GM18520 (cell line): ENCODE results near the gene CBX1.

Source experiments
- ATAC-seq: cut with Tn5 transposase; IDR thresholded peaks from one replicate; pipeline ENCODE4 v1.9.1; 2021; ENCODE audit not compliant: unreplicated experiment

CBX1 gene

GRCh38 chr17:48101012-48101720 is at the start of gene CBX1:
Gene CBX1 (minus strand): TSS chr17:48101478. CDS start chr17:48077004, 24,474 bp downstream.
- peak; percentile 89 for ATAC-seq

- ATAC-seq, result no peak
These were observed 49.3 kb upstream of the CBX1 start for GRCh38 chr17:48150597-48151001.

DNA sequence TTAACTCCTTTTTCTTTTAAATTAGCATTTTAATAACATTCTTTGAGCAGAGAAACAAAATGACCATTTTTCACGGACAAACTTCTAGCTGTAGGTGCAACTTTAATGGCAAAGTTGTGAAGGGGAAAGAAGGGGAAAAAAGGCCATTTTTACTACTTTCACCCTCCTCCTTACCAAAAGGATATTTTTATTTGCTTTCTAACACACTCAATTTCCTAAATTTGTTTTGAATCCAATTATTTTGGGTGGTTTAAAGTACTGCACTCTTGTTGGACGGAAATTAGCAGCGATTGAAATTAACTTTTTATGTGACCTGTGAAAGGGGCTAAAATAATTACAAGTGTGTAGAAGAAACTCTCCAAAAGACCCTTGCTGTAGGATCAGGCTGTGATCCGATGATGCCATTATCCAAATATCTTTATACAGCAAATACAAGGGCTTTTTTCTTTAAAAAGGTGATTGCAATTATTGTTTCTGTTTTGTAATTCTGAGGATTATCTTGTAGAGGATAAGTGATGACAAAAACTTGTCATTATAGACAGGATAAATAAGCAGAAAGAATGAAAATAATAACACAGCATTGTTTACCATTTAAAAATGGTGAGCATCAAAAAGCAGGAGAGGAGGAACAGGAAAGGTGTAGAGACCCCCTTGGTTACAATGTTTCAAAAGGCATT is 48.6 kb upstream of the CBX1 start:
- no peak for ATAC-seq

GRCh38 chr17:48148854-48149786 is 47.8 kb upstream of the CBX1 start:
- ATAC-seq, result no peak

DNA sequence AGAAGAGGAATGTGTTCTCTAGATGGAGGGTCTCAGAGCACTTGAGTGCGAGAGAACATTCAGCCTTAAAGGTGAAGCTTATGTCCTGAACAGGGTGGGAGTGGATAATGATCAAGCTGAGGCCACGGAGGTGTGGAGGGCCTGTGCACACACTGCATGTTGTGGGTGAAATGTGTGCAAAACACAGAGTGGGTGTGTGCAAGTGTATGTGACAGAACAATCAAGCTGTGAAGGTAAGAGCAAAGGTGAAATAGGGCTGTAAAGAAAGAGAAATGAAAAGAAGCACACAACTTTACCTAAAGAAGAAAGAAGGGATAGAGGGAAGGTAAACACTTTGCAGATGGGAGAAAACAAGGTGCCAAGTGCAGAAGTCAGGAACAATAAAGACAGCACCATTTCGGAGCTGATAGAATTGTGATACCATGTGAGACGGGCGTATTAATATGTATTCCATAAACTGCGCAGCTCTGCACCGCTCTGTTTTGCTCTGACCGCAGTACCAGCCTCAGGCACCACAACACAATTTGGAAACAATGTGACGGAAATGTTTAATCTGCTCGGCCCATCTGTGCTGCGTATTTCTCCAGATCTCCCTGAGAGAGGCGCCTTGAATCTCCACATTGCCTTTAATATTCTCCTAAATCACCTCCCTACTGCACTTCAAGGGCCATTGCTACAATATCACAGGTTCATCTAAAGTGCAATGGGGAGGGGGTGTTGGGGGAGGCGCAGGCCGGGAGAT is 46.9 kb upstream of the CBX1 start:
- ATAC-seq, result no peak

DNA sequence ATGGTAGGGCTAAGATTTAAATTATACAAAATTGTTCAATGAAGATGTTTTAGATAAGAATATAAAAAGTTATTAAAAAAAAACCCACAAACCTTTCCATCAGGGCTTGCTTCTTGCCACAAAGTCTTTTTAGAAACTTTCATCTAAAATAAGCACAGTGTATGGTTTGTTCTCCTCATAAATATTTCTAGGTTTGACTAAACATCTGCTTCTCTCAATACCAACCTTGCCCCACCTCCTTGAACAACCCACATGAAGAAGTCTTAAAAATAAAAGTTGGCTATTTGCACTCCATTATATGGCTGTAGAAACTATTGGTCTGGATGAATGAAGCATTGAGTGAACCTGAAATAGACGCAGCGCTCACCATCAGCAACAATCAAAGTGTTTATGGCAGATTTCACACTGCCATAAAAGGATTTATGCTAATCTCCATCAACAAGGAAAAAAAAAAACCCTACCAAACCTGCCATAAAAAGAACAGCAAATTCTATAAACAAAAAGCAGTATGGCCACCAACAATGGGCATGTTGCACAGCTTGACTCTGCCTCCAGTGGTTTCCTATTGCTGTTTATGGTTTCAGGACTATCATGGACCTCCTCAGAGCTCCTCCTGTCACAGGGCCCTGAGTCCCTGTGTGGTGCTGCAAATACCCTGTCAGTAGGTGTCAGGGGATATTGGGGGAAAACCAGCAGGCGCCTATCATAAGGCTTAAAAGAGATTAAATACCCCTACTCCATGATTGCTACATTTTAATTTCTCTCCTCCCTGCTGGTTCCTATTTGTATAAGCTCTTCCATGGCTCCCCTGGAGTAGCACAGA is 43.9 kb upstream of the CBX1 start:
- no peak for ATAC-seq

DNA sequence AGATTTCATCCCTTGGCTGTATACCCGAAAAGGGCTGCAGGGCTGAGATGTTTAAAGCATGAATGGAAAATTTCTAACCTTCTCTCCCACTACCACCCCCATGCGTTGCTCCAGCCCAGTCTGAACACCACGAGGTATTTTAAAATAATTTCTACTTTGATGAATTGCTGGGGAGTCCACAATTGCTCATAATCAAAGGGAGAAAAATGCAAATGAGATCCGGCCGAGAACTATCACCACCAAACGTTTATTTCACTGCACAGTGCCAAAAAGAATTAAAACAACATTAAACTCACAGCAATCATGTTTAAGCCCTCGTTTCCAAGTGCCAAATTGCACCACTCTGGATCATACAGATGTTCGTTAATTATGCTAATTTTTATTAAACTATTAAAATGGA is 43.0 kb upstream of the CBX1 start:
- ATAC-seq, result no peak

GRCh38 chr17:48143629-48144028 is 42.4 kb upstream of the CBX1 start:
- no peak for ATAC-seq

DNA sequence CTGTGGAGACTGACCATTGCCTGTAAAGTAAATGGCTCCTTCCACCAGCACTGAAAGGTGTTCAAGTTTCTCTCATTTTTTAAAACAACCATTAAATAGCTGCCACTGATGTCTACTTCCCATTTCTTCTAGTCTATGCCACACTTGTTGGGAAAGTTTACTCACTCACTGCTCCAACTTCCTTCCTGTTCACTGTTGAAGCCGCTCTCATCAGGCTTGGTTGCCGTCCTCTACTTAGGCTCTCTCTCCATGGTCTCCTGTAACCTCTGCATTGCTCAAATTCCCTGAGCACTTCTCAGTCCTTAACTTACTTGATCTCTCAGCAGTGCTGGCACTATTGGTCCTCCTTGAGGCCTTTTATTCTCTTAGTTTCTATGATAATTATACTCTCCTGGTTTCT is 38.7 kb upstream of the CBX1 start:
- ATAC-seq, result no peak

DNA sequence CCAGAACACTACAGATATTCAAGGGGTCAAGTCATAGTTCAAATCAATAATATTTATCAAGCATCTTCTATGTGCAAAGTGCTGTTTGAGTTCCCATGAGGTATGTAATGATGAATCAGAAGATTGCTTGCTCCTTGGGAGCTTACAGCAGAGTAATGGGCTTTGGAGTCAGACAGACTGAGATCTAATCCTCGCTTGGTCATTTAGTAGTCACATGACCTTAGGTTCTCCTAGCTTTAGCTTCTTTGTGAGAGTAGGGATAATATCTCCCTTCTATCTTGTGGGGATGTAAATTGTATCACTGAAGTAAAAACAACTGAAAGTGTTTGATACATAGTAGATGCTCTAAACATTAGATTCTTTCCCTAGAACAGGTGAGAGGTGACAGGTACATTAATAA is 36.4 kb upstream of the CBX1 start:
- ATAC-seq, result no peak

DNA sequence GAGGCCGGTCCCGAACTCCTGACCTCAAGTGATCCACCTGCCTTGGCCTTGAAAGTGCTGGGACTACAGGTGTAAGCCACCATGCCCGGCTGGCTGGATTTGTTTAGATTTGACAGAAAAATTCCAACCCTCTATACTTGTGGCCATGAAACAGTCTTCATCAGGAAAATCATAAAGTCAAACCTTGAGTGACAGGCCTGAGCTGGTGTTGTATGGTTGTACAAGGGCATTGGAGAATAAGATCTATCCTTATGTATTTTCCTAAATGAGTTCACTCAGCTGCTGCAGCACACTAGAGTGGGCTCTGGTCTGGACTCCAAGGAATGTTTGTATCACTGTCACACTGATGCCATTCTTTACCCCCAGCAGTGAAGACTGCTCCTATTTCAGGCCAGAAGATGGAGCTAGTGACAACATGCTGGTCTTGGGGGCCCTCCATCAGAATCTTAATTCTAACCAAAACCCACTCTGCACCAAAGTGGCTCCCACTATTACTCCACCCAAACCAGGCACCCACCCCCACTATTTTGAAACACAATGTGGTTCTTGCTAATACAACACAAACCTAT is 33.7 kb upstream of the CBX1 start:
- no peak for ATAC-seq

DNA sequence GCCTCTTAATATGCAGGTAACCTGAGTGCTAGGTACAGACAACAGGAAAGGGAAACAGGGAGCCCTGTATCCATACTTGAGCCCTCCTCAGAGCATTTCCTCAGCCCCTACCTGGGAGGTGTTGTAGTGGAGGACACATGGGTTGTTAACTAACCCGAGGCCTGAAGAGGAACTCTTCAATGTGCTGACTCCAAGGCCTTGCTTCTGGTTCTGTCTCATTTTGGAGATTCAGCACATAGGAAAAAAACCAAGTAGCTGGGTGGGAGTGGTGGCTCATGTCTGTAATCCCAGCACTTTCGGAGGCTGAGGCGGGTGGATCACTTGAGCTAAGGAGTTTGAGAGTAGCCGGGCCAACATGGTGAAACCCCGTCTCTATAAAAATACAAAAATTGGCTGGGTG is 31.1 kb upstream of the CBX1 start:
- no peak for ATAC-seq

DNA sequence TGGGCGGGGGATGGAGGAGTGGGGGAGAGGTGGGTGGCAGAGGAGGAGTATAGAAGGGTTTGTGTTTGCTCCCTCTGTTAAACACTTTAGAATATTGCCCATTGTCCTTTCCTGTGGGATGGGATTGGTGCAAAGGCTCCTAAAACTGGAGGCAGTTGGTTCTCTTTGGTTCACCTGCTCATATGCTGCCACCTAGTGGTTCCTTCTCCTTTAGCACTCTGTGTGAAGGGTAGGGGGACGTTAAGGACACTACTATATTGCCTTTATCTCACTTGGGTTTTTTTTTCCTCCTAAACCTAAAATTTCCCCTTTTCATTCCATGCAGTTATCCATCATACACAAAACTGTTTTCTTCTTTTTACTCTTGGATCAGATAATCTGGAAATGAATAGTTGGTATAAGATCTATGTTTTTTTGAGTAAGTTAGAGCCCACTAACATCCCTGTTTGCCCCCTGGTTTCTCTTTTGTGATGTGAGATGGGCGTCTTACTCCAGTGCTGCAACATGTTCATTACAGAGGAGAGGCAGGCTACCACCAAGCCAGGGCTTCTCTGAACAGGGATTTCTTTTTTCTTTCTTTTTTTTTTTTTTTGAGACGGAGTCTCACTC is 30.0 kb upstream of the CBX1 start:
- no peak for ATAC-seq

DNA sequence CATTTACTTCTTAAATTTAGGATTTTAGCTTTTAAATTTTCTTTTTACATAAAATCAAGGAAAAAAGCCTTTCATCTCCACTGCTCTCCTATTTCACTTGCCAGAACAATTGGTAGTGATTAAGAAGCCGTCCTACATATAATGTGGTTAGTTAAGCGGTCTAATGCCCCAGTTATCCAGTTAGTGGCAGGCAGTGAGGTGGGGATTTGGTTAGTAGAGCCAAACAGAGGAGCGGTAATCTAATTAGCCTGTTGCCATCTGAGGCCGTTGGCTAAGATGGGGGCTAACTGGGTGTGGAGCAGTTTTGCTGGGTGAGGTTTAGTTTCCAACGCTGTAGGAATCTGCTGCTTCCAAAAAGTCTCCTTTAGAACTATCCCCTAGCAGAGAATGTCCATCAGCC is 28.7 kb upstream of the CBX1 start:
- no peak for ATAC-seq

DNA sequence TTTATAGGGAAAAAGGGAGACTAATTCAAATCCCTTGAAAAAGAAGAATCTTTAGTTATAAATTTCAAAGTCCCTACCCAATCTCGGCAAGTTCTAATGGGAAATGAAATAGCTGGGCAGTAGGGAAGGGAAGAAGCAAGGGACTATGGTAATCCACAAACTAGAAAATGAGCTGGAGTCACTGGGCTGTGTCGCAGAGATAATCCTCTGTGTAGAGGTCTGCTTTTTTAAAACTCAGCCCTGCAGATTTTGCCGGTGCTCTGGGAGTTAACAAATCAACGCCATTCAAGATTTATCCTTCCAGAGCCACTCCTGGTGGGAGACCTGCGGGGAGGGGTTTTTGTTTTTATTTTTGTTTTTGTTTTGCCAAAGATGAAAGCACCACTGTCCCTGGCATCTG is 27.1 kb upstream of the CBX1 start:
- no peak for ATAC-seq

DNA sequence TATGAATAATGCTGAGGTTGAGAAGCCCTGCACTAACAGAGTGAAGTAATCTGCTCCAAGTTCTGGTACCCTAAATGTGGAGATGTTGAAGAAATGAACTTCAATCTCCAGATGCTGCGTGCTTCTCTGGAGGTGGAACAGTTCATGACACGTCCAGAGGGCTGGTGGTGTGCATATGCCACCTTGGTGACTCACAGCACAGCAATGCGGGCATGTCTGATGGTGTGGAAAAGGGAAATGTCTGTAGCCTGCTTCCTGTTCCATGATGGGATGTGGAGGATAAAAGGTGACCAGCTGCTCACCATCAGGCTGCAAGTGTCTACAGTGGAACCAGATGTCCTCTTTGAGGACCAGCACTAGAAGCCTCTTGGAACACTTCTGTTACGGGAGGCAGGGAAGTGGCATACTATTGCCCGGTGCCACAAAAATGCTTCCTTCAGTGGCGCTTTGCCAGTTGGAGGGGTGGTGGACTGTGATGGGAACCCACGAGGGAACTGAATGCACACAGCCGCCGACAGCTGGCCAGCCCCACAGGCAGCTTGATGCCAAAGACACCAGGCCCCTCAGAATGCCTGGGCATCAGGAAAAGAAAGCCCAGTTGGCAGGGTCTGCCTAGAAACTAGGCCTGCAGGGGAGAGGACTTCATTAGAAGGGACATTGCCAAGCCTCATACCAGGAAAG is 26.2 kb upstream of the CBX1 start:
- ATAC-seq, result no peak

DNA sequence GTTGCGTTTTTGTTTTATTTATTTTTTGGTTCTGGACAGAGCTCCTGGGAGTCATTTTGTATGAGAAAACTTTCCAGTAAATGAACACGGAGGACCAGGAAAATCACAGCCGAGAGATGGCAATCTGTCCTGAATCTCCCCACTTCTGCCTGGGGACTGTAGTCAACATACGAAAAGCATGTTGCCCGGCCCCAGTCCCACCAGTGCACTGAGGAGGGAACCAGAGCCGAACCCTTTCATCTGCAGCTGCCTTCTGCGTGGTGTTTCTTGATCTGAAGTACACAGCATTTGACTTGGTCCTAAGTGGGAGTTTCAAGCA is 25.2 kb upstream of the CBX1 start:
- ATAC-seq, result no peak

- no peak for ATAC-seq
These were observed 24.7 kb upstream of the CBX1 start for GRCh38 chr17:48125829-48126531.
